HG03469 (cell line): ENCODE data around the gene GPD1.

ENCODE experiments used
- ATAC-seq: cut with Tn5 transposase; IDR thresholded peaks from one replicate; pipeline ENCODE4 v1.9.1; 2021; ENCODE audit warnings: mild to moderate bottlenecking, moderate library complexity, moderate number of reproducible peaks; ENCODE audit not compliant: unreplicated experiment

Gene GPD1

GRCh38 chr12:50103767-50104321 lies at the start of gene GPD1:
GPD1 (plus strand) TSS chr12:50104008; CDS start chr12:50104051, 43 bp downstream.
- no peak for ATAC-seq

DNA sequence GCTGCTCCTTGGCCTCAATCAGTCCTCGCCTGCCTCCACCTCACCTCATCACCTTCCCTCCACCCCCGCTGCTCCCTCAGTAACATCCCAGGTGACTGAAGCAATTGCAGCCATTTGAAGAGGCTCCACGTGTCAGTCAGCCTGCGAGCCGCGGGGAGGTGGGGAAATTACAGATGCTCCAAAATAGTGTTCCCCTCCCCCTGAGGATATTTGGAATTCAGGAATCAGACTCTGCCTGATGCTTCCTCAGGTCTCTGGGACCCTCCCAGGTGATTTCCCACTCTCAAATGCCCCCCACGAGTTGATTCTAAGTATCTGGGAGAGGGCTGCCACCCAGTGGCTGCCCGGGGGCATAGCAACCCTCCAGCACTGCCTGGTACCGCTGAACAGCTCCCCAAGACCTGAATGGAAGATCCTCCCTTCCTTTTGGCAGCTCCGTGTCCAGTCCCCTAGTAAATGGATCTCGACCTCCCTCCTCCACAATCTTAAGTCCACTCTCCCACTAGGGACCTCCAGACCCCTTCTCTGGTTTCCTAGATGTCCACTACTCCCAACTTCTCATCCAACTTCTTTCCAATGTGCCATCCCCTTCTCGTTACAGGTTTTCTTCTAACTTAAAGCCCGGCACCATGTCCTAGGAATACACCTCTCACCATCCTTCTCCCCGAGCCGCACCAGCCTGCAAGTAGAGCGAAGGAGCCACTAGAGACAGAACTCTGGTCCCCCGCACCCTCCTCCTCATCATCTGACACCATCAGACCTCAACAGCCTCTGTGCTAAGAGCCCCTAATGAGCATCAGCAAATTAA lies 47.8 kb upstream of the GPD1 start:
- ATAC-seq = no peak

- ATAC-seq = no peak
Observed at GRCh38 chr12:50056639-50056976, 47.2 kb upstream of the GPD1 start.

DNA sequence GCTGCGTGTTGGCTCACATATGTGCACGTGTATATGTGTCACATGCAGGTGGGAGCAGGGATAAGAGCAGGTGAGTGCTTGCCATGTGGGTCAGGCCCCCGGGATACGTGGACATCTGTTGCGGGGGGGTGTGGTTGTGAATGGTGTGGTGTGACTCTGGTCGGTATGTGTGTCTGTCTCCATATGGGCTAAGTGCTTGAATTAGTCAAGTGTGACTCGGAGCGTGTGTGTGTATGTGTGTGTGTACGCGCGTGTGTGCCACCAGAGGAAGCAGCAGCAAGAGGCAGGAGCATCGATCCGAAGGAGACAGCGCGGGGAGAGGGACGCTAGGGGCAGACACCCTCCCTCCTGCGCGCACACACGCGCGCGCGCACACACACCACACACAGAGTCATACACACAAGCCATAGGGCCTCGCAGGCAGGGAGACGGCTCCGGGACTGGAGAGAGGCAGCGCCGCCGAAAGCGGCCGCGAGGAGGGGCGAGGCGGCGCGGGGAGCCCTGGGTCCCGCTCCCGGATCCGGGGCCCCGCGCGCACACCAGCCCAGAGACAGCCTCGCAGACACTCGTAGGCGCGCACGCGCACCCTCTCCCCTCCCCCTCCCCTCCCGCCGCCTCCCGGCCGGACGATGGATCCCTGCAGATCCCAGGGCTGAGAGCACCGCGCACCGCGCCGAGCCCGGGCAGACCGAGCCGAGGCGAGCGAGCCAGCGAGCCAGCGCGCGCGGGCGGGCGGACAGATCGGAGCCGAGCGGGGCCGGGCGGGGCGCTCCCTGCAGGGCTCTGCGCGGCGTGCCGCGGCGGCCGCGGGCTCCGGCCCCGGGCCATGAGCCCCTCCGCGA lies 46.6 kb upstream of the GPD1 start, which contains the start of gene ASIC1:
TSS of gene ASIC1 (plus strand) at position 597 of the 842 bp plus-strand sequence. CDS start 1,171 bp downstream, outside the sequence.
- ATAC-seq = no peak

DNA sequence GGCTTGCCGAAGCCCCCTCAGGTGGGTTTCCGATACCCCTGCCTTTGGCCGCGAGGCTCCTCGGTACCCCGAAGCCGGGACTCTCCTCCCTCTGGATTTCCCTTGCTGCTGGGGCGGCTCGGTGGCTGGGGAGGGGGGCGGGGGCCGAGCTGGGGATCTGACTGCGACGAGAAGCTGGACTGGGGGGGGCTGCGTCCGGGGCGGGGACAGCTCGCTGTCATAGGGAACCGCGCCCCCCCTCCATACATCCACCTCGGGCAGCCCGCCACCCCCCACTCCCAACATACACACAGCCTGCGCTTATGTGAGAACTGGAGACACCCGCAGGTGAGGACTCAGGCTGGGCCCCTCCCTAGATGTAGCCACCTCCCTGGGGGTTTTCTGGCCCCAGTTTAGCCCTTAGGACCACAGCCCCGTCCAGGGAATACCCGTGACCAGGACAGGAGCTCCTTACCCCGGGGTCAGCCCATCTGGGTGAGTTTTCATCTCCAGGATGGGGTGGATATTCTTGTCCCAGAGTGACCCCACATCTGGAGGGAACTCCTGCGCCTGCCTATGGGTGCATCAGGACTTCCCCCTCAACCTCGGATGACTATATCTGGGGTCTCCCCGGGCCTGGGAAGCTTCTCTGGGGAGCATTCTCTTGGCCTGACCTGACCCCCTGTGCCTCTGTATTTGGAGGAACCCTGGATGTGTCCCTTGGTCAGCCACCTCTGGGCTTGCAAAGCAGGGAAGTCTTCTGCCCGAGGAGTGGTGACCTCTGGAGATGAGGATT lies 45.7 kb upstream of the GPD1 start:
- no peak for ATAC-seq

GRCh38 chr12:50058743-50059312 lies 45.0 kb upstream of the GPD1 start:
- no peak for ATAC-seq

DNA sequence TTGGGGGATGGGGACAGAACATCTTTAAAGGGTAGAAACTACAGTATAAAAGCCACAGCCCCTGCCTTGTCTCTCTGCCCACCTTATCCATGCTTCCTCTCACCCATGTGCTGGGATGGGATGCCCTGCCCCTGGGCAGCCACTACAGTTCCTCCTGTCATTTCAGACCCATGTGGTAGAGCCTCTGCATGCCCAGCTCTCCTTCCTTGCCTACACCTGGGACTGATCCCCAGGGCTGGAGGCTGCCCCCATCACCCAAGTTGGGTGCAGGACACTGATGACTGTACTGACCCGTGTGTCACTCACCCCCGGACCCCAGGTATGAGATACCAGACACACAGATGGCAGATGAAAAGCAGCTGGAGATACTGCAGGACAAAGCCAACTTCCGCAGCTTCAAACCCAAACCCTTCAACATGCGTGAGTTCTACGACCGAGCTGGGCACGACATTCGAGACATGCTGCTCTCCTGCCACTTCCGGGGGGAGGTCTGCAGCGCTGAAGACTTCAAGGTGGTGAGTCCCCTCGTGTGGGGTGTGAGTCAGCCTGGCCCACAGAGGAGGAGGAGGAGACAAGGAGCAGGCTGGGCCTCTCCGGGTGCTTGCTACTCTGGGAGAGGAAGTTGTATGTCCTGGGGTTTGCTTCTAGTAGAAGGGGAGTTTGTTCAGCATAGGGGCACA lies 44.2 kb upstream of the GPD1 start:
- no peak for ATAC-seq

DNA sequence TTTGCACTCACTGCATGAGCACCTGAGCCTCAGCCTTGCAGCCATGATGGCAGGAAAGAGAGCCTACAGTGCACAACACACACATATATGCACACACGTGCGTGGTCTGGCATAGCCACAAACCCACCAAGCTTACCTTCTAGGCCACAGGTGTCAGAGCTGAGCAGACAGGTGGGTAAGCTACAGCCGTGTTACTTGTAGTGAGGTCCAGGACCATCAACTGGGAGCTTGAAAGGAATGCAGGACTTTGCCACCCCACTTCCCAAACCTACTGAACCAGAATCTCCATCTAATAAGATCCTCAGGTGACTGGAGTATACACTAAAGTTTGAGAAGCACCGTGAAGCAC lies 43.7 kb upstream of the GPD1 start:
- ATAC-seq = no peak

DNA sequence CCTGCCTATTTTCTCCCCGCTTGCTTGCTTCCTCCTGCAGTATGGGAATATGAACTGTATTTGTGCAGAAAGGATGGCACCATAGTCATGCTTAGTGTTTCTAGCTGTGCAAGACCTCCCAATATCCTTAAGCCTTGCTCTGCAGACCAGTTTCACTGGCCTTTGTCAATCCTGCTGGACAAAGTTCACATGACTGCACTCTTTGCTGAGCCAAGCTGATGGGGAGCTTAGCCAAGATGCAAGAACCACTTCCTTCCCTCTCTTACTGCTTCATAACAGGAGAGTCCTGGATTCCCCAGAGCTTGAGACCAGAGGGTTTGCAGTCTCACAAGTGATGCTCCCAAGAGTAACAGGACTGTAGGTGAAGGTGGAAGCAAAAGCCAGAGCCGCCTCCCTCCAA lies 42.6 kb upstream of the GPD1 start:
- no peak for ATAC-seq

- ATAC-seq = no peak
Observed at GRCh38 chr12:50061946-50062686, 41.7 kb upstream of the GPD1 start.

GRCh38 chr12:50062728-50063460 lies 40.9 kb upstream of the GPD1 start:
- ATAC-seq = no peak

- ATAC-seq = no peak
Observed at GRCh38 chr12:50065726-50066310, 38.0 kb upstream of the GPD1 start.

DNA sequence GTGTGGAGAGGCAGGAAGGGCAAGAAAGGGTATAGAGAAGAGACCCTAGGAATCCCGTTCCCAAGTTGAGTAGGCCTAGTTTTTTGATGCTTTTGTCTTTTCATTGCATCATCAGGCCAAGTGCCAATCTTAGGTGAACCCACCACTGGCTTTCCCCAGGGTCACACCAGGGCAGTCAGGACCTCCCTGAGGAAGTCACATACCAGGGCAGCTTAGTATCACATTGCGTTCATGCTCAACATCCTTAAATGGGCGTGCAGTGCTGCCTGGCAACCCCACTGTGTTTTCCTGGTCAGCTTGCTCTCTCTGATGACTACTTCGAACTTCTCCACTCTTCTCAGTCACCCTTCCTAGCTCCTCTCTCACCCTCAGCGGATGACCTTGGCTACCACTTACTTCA lies 37.4 kb upstream of the GPD1 start:
- no peak for ATAC-seq

GRCh38 chr12:50069069-50069468 lies 34.7 kb upstream of the GPD1 start:
- ATAC-seq = no peak

DNA sequence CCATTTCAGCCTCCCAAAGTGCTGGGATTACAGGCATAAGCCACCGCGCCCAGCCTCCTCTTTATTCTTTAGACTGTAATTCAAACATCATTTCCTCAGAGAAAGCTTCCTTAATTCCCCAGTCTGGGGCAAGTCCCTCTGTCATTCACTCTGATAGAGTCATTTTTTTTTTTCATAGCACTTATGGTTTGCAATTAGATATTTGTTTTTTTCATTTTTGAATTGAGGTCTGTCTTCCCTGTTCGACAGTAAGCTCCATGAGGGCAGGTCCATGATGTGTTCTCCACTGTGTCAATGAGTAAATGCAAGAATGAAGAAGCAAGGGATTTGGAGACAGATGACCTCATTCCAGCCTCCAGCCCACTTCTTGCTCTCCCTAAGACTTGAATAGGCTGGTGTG lies 34.3 kb upstream of the GPD1 start:
- no peak for ATAC-seq

GRCh38 chr12:50070314-50071060 lies 33.3 kb upstream of the GPD1 start:
- ATAC-seq = no peak

- ATAC-seq = no peak
Observed at GRCh38 chr12:50072198-50072907, 31.5 kb upstream of the GPD1 start.
